ENCODE results near the gene NAPA.

NAPA gene

GRCh38 chr19:47521473-47522180 lies 6.8 kb upstream of the NAPA start:
- no peak for DNase-seq

GRCh38 chr19:47520839-47521238 lies 6.0 kb upstream of the NAPA start:
- no peak for DNase-seq

GRCh38 chr19:47520343-47520806 lies 5.5 kb upstream of the NAPA start:
- no peak for DNase-seq

GRCh38 chr19:47518854-47519253 lies 4.0 kb upstream of the NAPA start:
- DNase-seq: no peak

- DNase-seq: no peak
Measured at GRCh38 chr19:47518139-47518538, 3.3 kb upstream of the NAPA start.

- DNase-seq: no peak
Measured at GRCh38 chr19:47514151-47514868, 553 bp downstream of the NAPA start.

- no peak for DNase-seq
Measured at GRCh38 chr19:47512948-47513319, 1.9 kb downstream of the NAPA start.

GRCh38 chr19:47512183-47512947 lies 2.5 kb downstream of the NAPA start:
- DNase-seq: no peak

GRCh38 chr19:47511681-47512080 lies 3.2 kb downstream of the NAPA start:
- no peak for DNase-seq

GRCh38 chr19:47511128-47511517 lies 3.7 kb downstream of the NAPA start:
- DNase-seq: no peak

GRCh38 chr19:47510516-47511127 lies 4.2 kb downstream of the NAPA start:
- no peak for DNase-seq

GRCh38 chr19:47509973-47510372 lies 4.9 kb downstream of the NAPA start:
- no peak for DNase-seq

- no peak for DNase-seq
Measured at GRCh38 chr19:47509170-47509847, 5.6 kb downstream of the NAPA start.

GRCh38 chr19:47508721-47509120 lies 6.1 kb downstream of the NAPA start:
- no peak for DNase-seq

- no peak for DNase-seq
Measured at GRCh38 chr19:47507924-47508553, 6.8 kb downstream of the NAPA start.

- no peak for DNase-seq
Measured at GRCh38 chr19:47507012-47507411, 7.9 kb downstream of the NAPA start.

- DNase-seq: no peak
Measured at GRCh38 chr19:47506459-47506858, 8.4 kb downstream of the NAPA start.

- no peak for DNase-seq
Measured at GRCh38 chr19:47505506-47505905, 9.4 kb downstream of the NAPA start.

- DNase-seq: no peak
Measured at GRCh38 chr19:47503826-47504150, 11.1 kb downstream of the NAPA start.

- no peak for DNase-seq
Measured at GRCh38 chr19:47503130-47503825, 11.6 kb downstream of the NAPA start.

Measured in activated CD4-positive, CD25-positive, alpha-beta regulatory T cell treated with anti-CD3 and anti-CD28 coated beads, Interleukin-2, amount 50 U/mL, for 72 hours (primary cell).